HCT116 (cell line): ENCODE data around the gene FGFBP2. TPM values are rescaled to one million over a fixed set of nuclear protein-coding genes. Genes with fewer than 3 reads are reported as not detected.

ENCODE experiments used
- ATAC-seq: fragments of 200-7000 bp; cut with Tn5 transposase; 2 replicates; pipeline ENCODE4 v1.9.1; 2020; ENCODE audit warnings: mild to moderate bottlenecking, moderate library complexity
- BruUV-seq: library from RNA; stranded (reverse); fragments of 400-500 nt; replicated peaks from 2 replicates; lab custom pipeline; 2021; lab: Mats Ljungman, UMichigan
- CTCF ChIA-PET: fragments of 300-600 bp; sonication (Branson Sonifier 250); formaldehyde crosslinking; loops from one replicate; lab custom pipeline; 2021; ENCODE audit warnings: antibody characterized with exemption; lab: Charles Lee
- POLR2A ChIA-PET: fragments of 300-600, 350-600 bp; sonication (Branson Sonifier 250); formaldehyde crosslinking; loops from one replicate; lab custom pipeline; 2021; ENCODE audit warnings: antibody characterized with exemption; lab: Charles Lee
- RAD21 ChIA-PET, 2 experiments: fragments of 300-600 bp; sonication (Branson Sonifier 250); formaldehyde crosslinking; loops; one replicate each; lab custom pipeline; 2023; ENCODE audit warnings: low total read pairs in 2 of 2; ENCODE audit not compliant: uncharacterized antibody in 2 of 2, unreplicated experiment in 2 of 2, low non-redundant PET in 1 of 2; lab: Charles Lee
- DNase-seq: peaks from one replicate; pipeline ENCODE4 v3.0.0-alpha.2; 2010; ENCODE audit warnings: low read depth, low spot score
- H2AFZ ChIP-seq: fragments of 200-600 bp; shearing (Covaris generic), sonication (generic); 2 replicates; pipeline ENCODE4 v1.6.1; 2017; ENCODE audit warnings: low read depth, mixed run types, mixed read lengths, antibody characterized with exemption, low read length; ENCODE audit not compliant: poor library complexity, severe bottlenecking
- H3K27ac ChIP-seq: 2 replicates; pipeline ENCODE4 v1.5.1; 2012; ENCODE audit warnings: low read depth, low read length
- H3K27me3 ChIP-seq: fragments of 200-600 bp; sonication (generic); 2 replicates; pipeline ENCODE4 v1.6.1; 2016; ENCODE audit warnings: mixed run types, low read length, mixed read lengths; ENCODE audit not compliant: insufficient read depth
- H3K36me3 ChIP-seq, 2 experiments: fragments of 200-500 bp in 1 of 2; fragments of 200-600 bp in 1 of 2; sonication (Bioruptor generic) in 1 of 2; sonication (generic) in 1 of 2; 2 replicates each; pipeline versions ENCODE4 v1.5.1 to v1.6.1; 2014 to 2016; ENCODE audit warnings: low read length in 2 of 2, inconsistent platforms in 1 of 2, mixed read lengths in 1 of 2, mixed run types in 1 of 2; ENCODE audit not compliant: insufficient read depth in 2 of 2, control insufficient read depth in 1 of 2
- H3K4me1 ChIP-seq, 2 experiments: fragments of 200-600 bp in 1 of 2; sonication (generic) in 1 of 2; 2 replicates each; pipeline versions ENCODE4 v1.5.1 to v1.6.1; 2012 to 2017; ENCODE audit warnings: low read length in 2 of 2, inconsistent platforms in 1 of 2, mild to moderate bottlenecking in 1 of 2, mixed read lengths in 1 of 2, mixed run types in 1 of 2, moderate library complexity in 1 of 2; ENCODE audit not compliant: insufficient read depth in 2 of 2, control insufficient read depth in 1 of 2
- H3K4me2 ChIP-seq: fragments of 200-600 bp; sonication (generic); 2 replicates; pipeline ENCODE4 v1.6.1; 2017; ENCODE audit warnings: mixed run types, low read length, mixed read lengths
- H3K4me3 ChIP-seq, 2 experiments: fragments of 200-600 bp in 1 of 2; sonication (generic) in 1 of 2; replicated peaks in 1 of 2; 2 replicates each; pipeline ENCODE4 v1.5.1; 2011 to 2016; ENCODE audit warnings: low read length in 2 of 2, control low read depth in 1 of 2, low read depth in 1 of 2, mild to moderate bottlenecking in 1 of 2, mixed read lengths in 1 of 2, mixed run types in 1 of 2
- H3K79me2 ChIP-seq: fragments of 200-600 bp; sonication (generic); 2 replicates; pipeline ENCODE4 v1.6.1; 2017; ENCODE audit warnings: mild to moderate bottlenecking, mixed run types, low read length, moderate library complexity, mixed read lengths; ENCODE audit not compliant: insufficient read depth
- H3K9ac ChIP-seq: fragments of 200-600 bp; sonication (generic); 2 replicates; pipeline ENCODE4 v1.6.1; 2016; ENCODE audit warnings: low read length, mixed read lengths
- H3K9me2 ChIP-seq: fragments of 200-600 bp; sonication (generic), shearing (Covaris generic); 2 replicates; pipeline ENCODE4 v1.6.1; 2017; ENCODE audit warnings: mixed run types, mild to moderate bottlenecking, moderate library complexity; ENCODE audit not compliant: insufficient read depth
- H3K9me3 ChIP-seq, 2 experiments: fragments of 200-500 bp in 1 of 2; fragments of 200-600 bp in 1 of 2; sonication (Bioruptor generic) in 1 of 2; sonication (generic) in 1 of 2; 2 replicates each; pipeline ENCODE4 v1.6.1; 2014 to 2017; ENCODE audit warnings: low read length in 2 of 2, mixed read lengths in 2 of 2, inconsistent platforms in 1 of 2, low read depth in 1 of 2, mild to moderate bottlenecking in 1 of 2, mixed run types in 1 of 2, moderate library complexity in 1 of 2; ENCODE audit not compliant: control insufficient read depth in 1 of 2, insufficient read depth in 1 of 2
- H4K20me1 ChIP-seq: fragments of 200-600 bp; sonication (generic), shearing (Covaris generic); 2 replicates; pipeline ENCODE4 v1.6.1; 2017; ENCODE audit warnings: mixed run types, mild to moderate bottlenecking, moderate library complexity; ENCODE audit not compliant: insufficient read depth
- ATF3 ChIP-seq: IDR thresholded peaks from 2 replicates; pipeline ENCODE4 v1.6.1; 2012
- CBX3 ChIP-seq: IDR thresholded peaks from 2 replicates; pipeline ENCODE4 v1.6.1; 2012; ENCODE audit warnings: low read depth
- CEBPB ChIP-seq: IDR thresholded peaks from 2 replicates; pipeline ENCODE4 v1.6.1; 2012; ENCODE audit warnings: low read depth
- ELF1 ChIP-seq: IDR thresholded peaks from 2 replicates; pipeline ENCODE4 v1.6.1; 2012; ENCODE audit warnings: low read depth, borderline replicate concordance
- POLR2A ChIP-seq: IDR thresholded peaks from 2 replicates; pipeline ENCODE4 v1.7.0; 2011; ENCODE audit warnings: borderline replicate concordance; ENCODE audit not compliant: insufficient read depth, insufficient read length; ENCODE audit errors: extremely low read depth
- REST ChIP-seq: IDR thresholded peaks from 2 replicates; pipeline ENCODE4 v1.6.1; 2012; ENCODE audit warnings: low read depth
- SP1 ChIP-seq: IDR thresholded peaks from 2 replicates; pipeline ENCODE4 v1.6.1; 2012; ENCODE audit warnings: low read depth
- SRF ChIP-seq: IDR thresholded peaks from 2 replicates; pipeline ENCODE4 v1.6.1; 2012; ENCODE audit warnings: low read depth
- YY1 ChIP-seq: IDR thresholded peaks from 2 replicates; pipeline ENCODE4 v1.6.1; 2011; ENCODE audit warnings: low read length, low read depth, moderate library complexity, mild to moderate bottlenecking; ENCODE audit not compliant: insufficient replicate concordance; ENCODE audit errors: extremely low read depth
- ZBTB33 ChIP-seq: IDR thresholded peaks from 2 replicates; pipeline ENCODE4 v1.6.1; 2011; ENCODE audit warnings: mild to moderate bottlenecking, low read length, moderate library complexity; ENCODE audit not compliant: insufficient replicate concordance; ENCODE audit errors: extremely low read depth
- intact Hi-C: fragments of 100-400 bp; cut with micrococcal nuclease; formaldehyde crosslinking; loops from 2 replicates; pipeline ENCODE4 v1.10.0; 2022
- total RNA-seq: library from RNA; stranded (reverse); gene quantifications from one replicate; pipeline ENCODE4 v1.2.1, GENCODE V29; 2021; ENCODE audit not compliant: unreplicated experiment

Gene FGFBP2
- total RNA-seq, 1 experiment from 2014 or later: not detected

- intact Hi-C loops: no loop called here
- H3K27ac ChIP-seq: no peak overlapping the region
- H3K9me3 ChIP-seq: no peaks in the 10 kb centered on the region
- POLR2A ChIA-PET: no interaction called here
- ATAC-seq (no peak), DNase-seq (no peak)
- no peak overlapping the region for H3K9ac ChIP-seq
- H3K4me1 ChIP-seq: no peaks in the 10 kb centered on the region
- H2AFZ ChIP-seq: no peak overlapping the region
- no peaks in the 10 kb centered on the region for H3K27me3 ChIP-seq
- H3K36me3 ChIP-seq: no peaks in the 10 kb centered on the region
- CTCF ChIA-PET: no interaction called here
- TF ChIP-seq ELF1: no peak
- TF ChIP-seq CEBPB: no peak
- no peak for TF ChIP-seq ATF3
- no peak for TF ChIP-seq POLR2A
- TF ChIP-seq CBX3: no peak
- TF ChIP-seq SRF: no peak
- no peak for TF ChIP-seq YY1
- TF ChIP-seq ZBTB33: no peak
- TF ChIP-seq SP1: no peak
- no peak for TF ChIP-seq REST
- TF ChIP-seq, all 23 proteins: peak for 0
- Histone ChIP-seq H3K4me2 (no peak overlapping the region), H4K20me1 (no peaks in the 10 kb centered on the region), H3K79me2 (no peaks in the 10 kb centered on the region), H3K9me2 (no peaks in the 10 kb centered on the region), H3K4me3 (no peak overlapping the region)
- RAD21 ChIA-PET: no interaction called here
- no TSS peak for BruUV-seq
Measured at GRCh38 chr4:16011173-16011572, 48.2 kb upstream of the FGFBP2 start.
